K562 treated with DMSO at 1 percent for 24 hours (cell line): ENCODE results near the gene BLOC1S3. TPM values are rescaled to one million over a fixed set of nuclear protein-coding genes. Genes with fewer than 3 reads are reported as not detected.

Experiments
- total RNA-seq: library from RNA; unstranded; fragments of 300-600 nt; gene quantifications from 2 replicates; pipeline ENCODE4 v1.2.3, GENCODE V29; 2022; ENCODE audit warnings: low read depth; ENCODE audit not compliant: insufficient read depth

The BLOC1S3 gene, protein sequence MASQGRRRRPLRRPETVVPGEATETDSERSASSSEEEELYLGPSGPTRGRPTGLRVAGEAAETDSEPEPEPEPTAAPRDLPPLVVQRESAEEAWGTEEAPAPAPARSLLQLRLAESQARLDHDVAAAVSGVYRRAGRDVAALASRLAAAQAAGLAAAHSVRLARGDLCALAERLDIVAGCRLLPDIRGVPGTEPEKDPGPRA
- 30.7 and 40.1 TPM in 2 replicates for total RNA-seq

GRCh38 chr19:45178262-45179071 is at the start of gene BLOC1S3:
BLOC1S3 (plus strand) TSS chr19:45178784; CDS start chr19:45179297, 513 bp downstream.

DNA sequence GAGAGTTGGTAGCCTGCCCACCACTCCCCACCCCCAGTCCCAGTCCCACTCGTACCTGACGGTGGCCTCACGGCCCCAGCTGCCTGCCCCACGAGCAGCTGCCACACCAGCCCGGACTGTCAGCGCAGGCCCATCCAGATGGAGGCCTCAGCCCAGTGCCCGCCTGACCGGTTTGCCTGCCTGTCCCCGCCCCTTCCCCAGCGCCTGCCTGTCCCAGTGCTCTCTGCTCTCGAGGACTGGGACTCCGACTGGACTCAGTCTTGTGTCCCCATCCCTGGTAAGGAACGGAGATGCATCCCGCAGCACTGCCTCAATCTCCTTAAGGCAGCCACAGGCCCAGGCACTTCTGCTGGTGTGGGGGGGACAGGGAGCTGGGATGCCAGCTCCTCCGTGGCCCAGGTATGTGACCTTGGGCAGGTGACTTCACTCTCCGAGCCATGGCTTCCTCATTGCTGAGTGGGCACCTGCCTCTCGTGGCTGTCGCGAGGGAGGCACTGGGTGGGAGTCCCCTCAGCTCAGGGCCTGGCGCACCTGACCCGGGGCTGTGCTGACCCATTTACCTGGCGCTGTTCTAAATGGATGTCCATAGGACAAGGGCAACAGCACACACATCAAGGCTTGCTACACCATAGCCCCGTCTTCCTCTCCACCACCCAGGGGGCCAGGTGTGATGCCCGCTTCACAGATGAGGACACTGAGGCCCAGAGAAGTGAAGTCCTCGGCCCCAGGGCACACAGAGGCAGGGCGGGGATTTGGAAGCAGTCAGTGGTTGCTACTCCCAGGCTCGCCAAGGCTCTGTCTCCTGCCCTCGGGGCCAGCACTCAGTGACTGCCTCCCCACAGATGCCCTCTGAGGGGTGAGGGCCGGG is 17.5 kb upstream of the BLOC1S3 start, which contains the start of gene NKPD1:
NKPD1 (minus strand) TSS at position 113 of the 868 bp plus-strand sequence. CDS start 832 bp downstream, outside the sequence.

DNA sequence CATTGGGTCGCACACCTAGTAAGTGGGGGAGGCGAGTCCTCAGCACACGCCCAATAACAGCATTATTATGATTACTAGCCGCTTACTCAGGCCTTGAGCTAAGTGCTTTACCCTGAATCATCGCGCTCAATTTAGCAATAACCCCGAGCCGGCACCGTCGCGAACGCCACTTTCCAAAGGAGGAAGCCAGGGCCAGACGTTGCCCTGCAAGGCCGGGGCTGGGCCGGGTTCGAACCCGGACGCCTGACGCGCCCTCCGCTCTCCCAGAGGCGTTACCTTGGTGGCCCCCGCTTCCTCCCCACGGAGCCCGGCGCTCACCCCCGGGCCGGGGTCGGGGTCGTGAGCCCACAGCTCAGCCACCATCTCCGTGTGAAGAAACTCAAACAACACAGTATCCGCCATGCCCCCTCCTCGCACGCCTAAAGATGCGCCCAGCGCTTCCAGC is 745 bp upstream of the BLOC1S3 start, which contains the start of gene TRAPPC6A:
TRAPPC6A (minus strand) TSS at position 421 of the 445 bp plus-strand sequence; CDS start at position 402, 19 bp downstream.

Other genes with a start within 250 kb of the BLOC1S3 start
- gene APOC4, start 236.5 kb upstream of the BLOC1S3 start, total RNA-seq, result not detected in 2 replicates
- gene APOC2, start 232.7 kb upstream of the BLOC1S3 start, total RNA-seq, result not detected in 2 replicates
- gene CLPTM1, start 223.4 kb upstream of the BLOC1S3 start, total RNA-seq, result 95.5 and 102 TPM in 2 replicates
- gene RELB, start 177.3 kb upstream of the BLOC1S3 start, total RNA-seq, result 36.8 and 40.3 TPM in 2 replicates
- gene CLASRP, start 139.7 kb upstream of the BLOC1S3 start, total RNA-seq, result 40.8 and 51.2 TPM in 2 replicates
- gene ZNF296, start 102.3 kb upstream of the BLOC1S3 start, total RNA-seq, result 8.4 and 8.7 TPM in 2 replicates
- gene GEMIN7, start 99.5 kb upstream of the BLOC1S3 start, total RNA-seq, result 47.4 and 55.6 TPM in 2 replicates
- 23.1 and 28.4 TPM in 2 replicates for gene PPP1R37, start 85.6 kb upstream of the BLOC1S3 start, total RNA-seq
- gene NKPD1, start 17.8 kb upstream of the BLOC1S3 start, total RNA-seq, result 0.63 TPM in 1 of 2 replicates, not detected in the other
- 106 and 116 TPM in 2 replicates for gene TRAPPC6A, start 547 bp upstream of the BLOC1S3 start, total RNA-seq
- gene EXOC3L2, start 66.6 kb downstream of the BLOC1S3 start, total RNA-seq, result 25.2 and 29.4 TPM in 2 replicates
- gene MARK4, start 72.5 kb downstream of the BLOC1S3 start, total RNA-seq, result 31.3 and 33.5 TPM in 2 replicates
- gene CKM, start 144.1 kb downstream of the BLOC1S3 start, total RNA-seq, result 0.16 and 0.41 TPM in 2 replicates
- 7.7 and 9.3 TPM in 2 replicates for gene KLC3, start 162.0 kb downstream of the BLOC1S3 start, total RNA-seq
- gene ERCC2, start 191.8 kb downstream of the BLOC1S3 start, total RNA-seq, result 50.8 and 56.5 TPM in 2 replicates
- 26.1 and 29.9 TPM in 2 replicates for gene PPP1R13L, start 226.3 kb downstream of the BLOC1S3 start, total RNA-seq
- gene POLR1G, start 227.9 kb downstream of the BLOC1S3 start, total RNA-seq, result 3.0 and 4.9 TPM in 2 replicates
- 73.8 and 79.3 TPM in 2 replicates for gene ERCC1, start 245.1 kb downstream of the BLOC1S3 start, total RNA-seq